PC-9 (cell line): ENCODE results near the gene MYH3. TPM values are rescaled to one million over a fixed set of nuclear protein-coding genes. Genes with fewer than 3 reads are reported as not detected.

Experiments used
- BruUV-seq: library from RNA; stranded (reverse); fragments of 400-500 nt; replicated peaks from 2 replicates; lab custom pipeline; 2021; lab: Mats Ljungman, UMichigan
- CTCF ChIA-PET: fragments of 300-600 bp; sonication (Branson Sonifier 250); formaldehyde crosslinking; loops from one replicate; lab custom pipeline; 2022; ENCODE audit warnings: antibody characterized with exemption; lab: Charles Lee
- POLR2A ChIA-PET: fragments of 300-600 bp; sonication (Branson Sonifier 250); formaldehyde crosslinking; loops from one replicate; lab custom pipeline; 2022; ENCODE audit warnings: antibody characterized with exemption; ENCODE audit not compliant: unreplicated experiment; lab: Charles Lee
- DNase-seq, 2 experiments: peaks; one replicate each; pipeline versions ENCODE4 v3.0.0 to v3.0.0-alpha.2; 2015 to 2022; ENCODE audit warnings: mixed read lengths in 1 of 2
- H2AFZ ChIP-seq: fragments of 200-600 bp; sonication (generic); 2 replicates; pipeline ENCODE4 v1.8.1; 2017; ENCODE audit warnings: antibody characterized with exemption
- H3F3A ChIP-seq: fragments of 200-600 bp; sonication (generic); 2 replicates; pipeline ENCODE4 v1.8.1; 2017; ENCODE audit warnings: antibody characterized with exemption, mild to moderate bottlenecking, low read depth; ENCODE audit not compliant: insufficient read depth
- H3K27ac ChIP-seq: fragments of 200-600 bp; sonication (generic); 2 replicates; pipeline ENCODE4 v1.6.1; 2016; ENCODE audit warnings: mixed run types
- H3K27me3 ChIP-seq: fragments of 200-600 bp; sonication (generic); 2 replicates; pipeline ENCODE4 v1.6.1; 2016; ENCODE audit warnings: low read depth, mixed run types; ENCODE audit not compliant: insufficient read depth
- H3K36me3 ChIP-seq: fragments of 200-600 bp; sonication (generic); 2 replicates; pipeline ENCODE4 v1.6.1; 2016; ENCODE audit warnings: low read depth, mixed run types
- H3K4me1 ChIP-seq: fragments of 200-600 bp; sonication (generic); replicated peaks from 2 replicates; pipeline ENCODE4 v1.6.1; 2016; ENCODE audit warnings: mixed run types; ENCODE audit not compliant: insufficient read depth
- H3K4me2 ChIP-seq: fragments of 200-600 bp; sonication (generic); 2 replicates; pipeline ENCODE4 v1.6.1; 2017; ENCODE audit warnings: mixed run types
- H3K4me3 ChIP-seq: fragments of 200-600 bp; sonication (generic); 2 replicates; pipeline ENCODE4 v1.6.1; 2016; ENCODE audit warnings: mixed run types
- H3K79me2 ChIP-seq: fragments of 200-600 bp; sonication (generic); 2 replicates; pipeline ENCODE4 v1.6.1; 2017; ENCODE audit warnings: low read depth, mixed run types
- H3K9me2 ChIP-seq: fragments of 200-600 bp; sonication (generic); 2 replicates; pipeline ENCODE4 v1.8.1; 2017; ENCODE audit warnings: mild to moderate bottlenecking; ENCODE audit not compliant: insufficient read depth
- H3K9me3 ChIP-seq: fragments of 200-600 bp; sonication (generic); 2 replicates; pipeline ENCODE4 v1.8.1; 2016; ENCODE audit warnings: low read depth; ENCODE audit not compliant: insufficient read depth
- H4K20me1 ChIP-seq: fragments of 200-600 bp; sonication (generic); 2 replicates; pipeline ENCODE4 v1.8.1; 2017; ENCODE audit not compliant: insufficient read depth
- EZH2 ChIP-seq: fragments of 200-600 bp; sonication (generic); IDR thresholded peaks from 2 replicates; pipeline ENCODE4 v1.8.0; 2017; ENCODE audit warnings: antibody characterized with exemption, low read depth
- intact Hi-C: fragments of 100-400 bp; cut with micrococcal nuclease; formaldehyde crosslinking; loops from one replicate; pipeline ENCODE4 v1.10.0; 2022; ENCODE audit not compliant: unreplicated experiment
- total RNA-seq: library from RNA; stranded (reverse); gene quantifications from 2 replicates; pipeline ENCODE4 v1.2.3, GENCODE V29; 2021
- TF ChIP-seq, protein P1 (sequence below): fragments of 200-600 bp; sonication (generic); conservative IDR thresholded peaks from 2 replicates; pipeline ENCODE4 v1.6.1; 2017; ENCODE audit warnings: mixed run types, antibody characterized with exemption, mild to moderate bottlenecking, moderate library complexity

Gene MYH3
- total RNA-seq, 1 experiment from 2014 or later = 0.07 TPM

DNA sequence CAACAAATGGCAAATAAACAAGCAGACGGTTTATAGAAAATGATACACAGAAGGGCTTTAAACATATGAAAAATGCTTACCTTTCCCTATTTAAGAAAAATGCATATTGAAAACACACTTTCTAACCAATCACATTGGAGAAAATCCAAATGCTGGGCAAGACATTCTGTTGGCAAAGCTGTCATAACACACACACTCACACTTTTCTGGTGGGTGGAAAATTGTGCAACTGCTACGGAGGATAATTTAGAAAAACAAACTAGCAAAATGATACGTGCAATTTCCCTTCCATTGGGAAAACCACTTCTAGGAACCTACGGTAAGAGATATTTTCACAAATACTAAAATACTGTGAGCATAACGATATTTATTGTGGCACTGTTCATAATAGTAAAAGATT, 9.8 kb upstream of the MYH3 start:
- no TSS peak for BruUV-seq
- Histone ChIP-seq H3K4me1 (no peaks in the 10 kb centered on the region), H4K20me1 (no peaks in the 10 kb centered on the region), H3K27ac (no peak overlapping the region), H3K9me2 (no peaks in the 10 kb centered on the region), H3K36me3 (no peaks in the 10 kb centered on the region), H3K9me3 (no peaks in the 10 kb centered on the region), H2AFZ (no peak overlapping the region), H3K4me2 (no peak overlapping the region), H3K4me3 (no peak overlapping the region), H3K27me3 (no peaks in the 10 kb centered on the region), H3F3A (no peaks in the 10 kb centered on the region), H3K79me2 (no peaks in the 10 kb centered on the region)
- intact Hi-C loops = no loop called here
- DNase-seq = no peak
- no peak for TF ChIP-seq EZH2
- TF ChIP-seq, protein P1, sequence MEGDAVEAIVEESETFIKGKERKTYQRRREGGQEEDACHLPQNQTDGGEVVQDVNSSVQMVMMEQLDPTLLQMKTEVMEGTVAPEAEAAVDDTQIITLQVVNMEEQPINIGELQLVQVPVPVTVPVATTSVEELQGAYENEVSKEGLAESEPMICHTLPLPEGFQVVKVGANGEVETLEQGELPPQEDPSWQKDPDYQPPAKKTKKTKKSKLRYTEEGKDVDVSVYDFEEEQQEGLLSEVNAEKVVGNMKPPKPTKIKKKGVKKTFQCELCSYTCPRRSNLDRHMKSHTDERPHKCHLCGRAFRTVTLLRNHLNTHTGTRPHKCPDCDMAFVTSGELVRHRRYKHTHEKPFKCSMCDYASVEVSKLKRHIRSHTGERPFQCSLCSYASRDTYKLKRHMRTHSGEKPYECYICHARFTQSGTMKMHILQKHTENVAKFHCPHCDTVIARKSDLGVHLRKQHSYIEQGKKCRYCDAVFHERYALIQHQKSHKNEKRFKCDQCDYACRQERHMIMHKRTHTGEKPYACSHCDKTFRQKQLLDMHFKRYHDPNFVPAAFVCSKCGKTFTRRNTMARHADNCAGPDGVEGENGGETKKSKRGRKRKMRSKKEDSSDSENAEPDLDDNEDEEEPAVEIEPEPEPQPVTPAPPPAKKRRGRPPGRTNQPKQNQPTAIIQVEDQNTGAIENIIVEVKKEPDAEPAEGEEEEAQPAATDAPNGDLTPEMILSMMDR = no peak
- ChIA-PET CTCF (no interaction called here), POLR2A (no interaction called here)

DNA sequence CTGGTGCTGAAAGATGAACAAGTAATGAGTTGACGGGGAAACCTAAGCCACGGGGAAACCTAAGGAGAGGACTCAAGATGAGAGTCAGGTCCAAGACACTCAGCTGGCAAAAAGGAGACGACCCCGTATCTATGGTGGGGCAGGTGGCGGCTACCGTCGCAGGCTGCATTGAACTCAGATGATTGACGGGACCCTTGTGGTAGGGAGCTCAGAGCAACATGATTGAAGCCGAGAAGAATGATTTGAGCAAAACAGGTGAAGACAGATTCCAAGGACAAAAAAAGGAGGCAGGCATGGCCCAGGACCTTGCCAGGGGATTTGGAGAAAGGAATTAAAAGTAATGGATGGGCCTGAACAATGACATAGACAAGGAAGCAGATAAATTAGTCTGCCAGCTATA, 7.5 kb upstream of the MYH3 start:
- no peaks in the 10 kb centered on the region for H3K9me3 ChIP-seq
- no peak overlapping the region for H3K4me2 ChIP-seq
- no peak for DNase-seq
- no peaks in the 10 kb centered on the region for H3K79me2 ChIP-seq
- H2AFZ ChIP-seq = no peak overlapping the region
- CTCF ChIA-PET = no interaction called here
- no peaks in the 10 kb centered on the region for H3F3A ChIP-seq
- no peaks in the 10 kb centered on the region for H3K9me2 ChIP-seq
- TF ChIP-seq, protein P1 = no peak
- BruUV-seq = no TSS peak
- H3K36me3 ChIP-seq = no peaks in the 10 kb centered on the region
- H3K4me1 ChIP-seq = no peaks in the 10 kb centered on the region
- no peak overlapping the region for H3K4me3 ChIP-seq
- POLR2A ChIA-PET = no interaction called here
- H3K27ac ChIP-seq = no peak overlapping the region
- intact Hi-C loops = no loop called here
- H3K27me3 ChIP-seq = no peaks in the 10 kb centered on the region
- no peaks in the 10 kb centered on the region for H4K20me1 ChIP-seq

DNA sequence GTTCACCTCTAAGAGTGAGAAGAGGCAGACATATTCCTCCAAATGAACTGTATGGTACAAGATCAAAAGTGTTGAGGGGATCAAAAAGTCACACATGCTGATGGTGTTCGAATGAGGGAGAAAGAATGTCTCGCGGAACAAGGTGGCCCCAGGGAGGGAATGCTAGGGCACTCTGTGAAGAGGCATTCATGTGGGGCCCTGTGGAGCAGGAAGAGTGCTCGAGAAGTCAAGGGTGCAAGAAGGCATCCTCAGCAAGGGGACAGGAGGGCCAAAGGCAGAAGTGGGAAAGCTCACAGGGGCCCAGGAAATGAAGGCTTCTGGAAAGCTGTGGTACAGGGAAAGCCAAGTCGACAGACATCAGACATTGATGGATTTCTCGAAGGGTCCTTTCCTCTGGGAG, 6.1 kb upstream of the MYH3 start:
- Histone ChIP-seq H4K20me1 (no peaks in the 10 kb centered on the region), H3K4me3 (no peak overlapping the region), H3K9me3 (no peaks in the 10 kb centered on the region), H3K9me2 (no peaks in the 10 kb centered on the region), H3K27ac (no peak overlapping the region), H3F3A (no peaks in the 10 kb centered on the region), H3K36me3 (no peaks in the 10 kb centered on the region), H3K4me1 (no peaks in the 10 kb centered on the region), H2AFZ (no peak overlapping the region), H3K4me2 (no peak overlapping the region), H3K79me2 (no peaks in the 10 kb centered on the region), H3K27me3 (no peaks in the 10 kb centered on the region)
- BruUV-seq = no TSS peak
- POLR2A ChIA-PET = no interaction called here
- intact Hi-C loops = no loop called here
- CTCF ChIA-PET = no interaction called here
- DNase-seq = no peak
- TF ChIP-seq, protein P1 = no peak
- TF ChIP-seq EZH2 = no peak
